Medulla oblongata (tissue), 1 donor: ENCODE measurements around the gene CCDC57.
"Not testable (repeated sequence)": the region's sequence is repeated elsewhere in the genome, so short reads cannot be mapped to it uniquely, and the experiment has no call there.

Source experiments
- DNase-seq: peaks from one replicate; pipeline ENCODE4 v3.0.0-alpha.2; 2015; ENCODE audit errors: extremely low spot score

The CCDC57 gene

DNA sequence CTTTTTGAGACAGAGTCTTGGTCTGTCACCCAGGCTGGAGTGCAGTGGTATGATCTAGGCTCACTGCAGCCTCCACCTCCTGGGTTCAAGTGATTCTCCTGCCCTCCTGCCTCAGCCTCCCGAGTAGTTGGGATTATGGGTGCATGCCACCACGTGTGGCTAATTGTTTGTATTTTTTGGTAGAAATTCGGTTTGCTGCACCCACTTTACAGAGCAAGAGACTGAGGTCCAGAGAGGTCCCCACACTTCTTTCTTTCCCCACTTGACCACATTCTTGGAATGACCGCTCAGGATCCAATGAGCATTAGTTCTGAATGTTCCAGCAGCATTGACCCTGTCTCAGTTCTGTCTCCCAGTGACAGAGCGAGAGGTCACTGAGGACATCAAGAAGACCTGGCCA is 10.9 kb upstream of the CCDC57 start:
- DNase-seq: no peak

DNA sequence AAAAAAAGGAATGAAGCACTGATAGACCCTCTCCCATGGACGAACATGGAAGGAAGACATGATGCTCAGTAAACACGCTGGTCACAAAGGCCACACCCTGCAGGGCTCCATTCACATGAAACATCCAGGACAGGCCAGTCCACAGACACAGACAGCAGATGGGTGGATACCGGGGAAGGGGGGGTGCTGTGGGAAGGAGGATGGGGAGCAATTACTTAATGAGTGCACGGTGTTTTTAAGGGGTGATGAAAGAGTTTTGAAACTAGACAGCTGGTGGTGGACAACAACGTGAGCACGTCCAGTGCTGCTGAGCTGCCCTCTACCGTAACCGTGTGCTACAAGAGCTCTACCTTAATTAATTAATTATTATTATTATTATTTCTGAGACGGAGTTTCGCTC is 10.2 kb upstream of the CCDC57 start:
- no peak for DNase-seq

DNA sequence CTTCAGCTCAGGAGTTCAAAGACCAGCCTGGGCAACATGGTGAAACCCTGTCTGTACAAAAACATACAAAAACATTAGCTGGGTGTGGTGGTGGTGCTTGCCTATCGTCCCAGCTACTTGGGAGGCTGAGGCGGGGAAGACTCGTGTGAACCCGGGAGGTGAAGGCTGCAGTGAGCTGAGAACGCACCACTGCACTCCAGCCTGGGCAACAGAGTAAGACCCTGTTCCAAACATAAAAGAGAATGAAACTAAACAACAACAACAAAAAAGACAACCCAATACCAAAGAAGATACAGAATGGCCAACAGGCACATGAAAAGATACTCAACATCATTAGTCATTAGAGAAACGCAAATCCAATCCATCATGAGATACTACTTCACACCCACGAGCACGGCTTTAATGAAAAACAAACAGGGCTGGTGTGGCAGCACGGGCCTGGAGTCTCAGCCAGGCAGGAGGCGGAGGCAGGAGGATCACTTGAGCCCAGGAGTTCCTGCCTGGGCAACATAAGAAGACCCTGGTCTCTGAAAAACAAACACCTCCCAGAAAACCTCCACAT is 8.8 kb upstream of the CCDC57 start:
- DNase-seq: no peak

DNA sequence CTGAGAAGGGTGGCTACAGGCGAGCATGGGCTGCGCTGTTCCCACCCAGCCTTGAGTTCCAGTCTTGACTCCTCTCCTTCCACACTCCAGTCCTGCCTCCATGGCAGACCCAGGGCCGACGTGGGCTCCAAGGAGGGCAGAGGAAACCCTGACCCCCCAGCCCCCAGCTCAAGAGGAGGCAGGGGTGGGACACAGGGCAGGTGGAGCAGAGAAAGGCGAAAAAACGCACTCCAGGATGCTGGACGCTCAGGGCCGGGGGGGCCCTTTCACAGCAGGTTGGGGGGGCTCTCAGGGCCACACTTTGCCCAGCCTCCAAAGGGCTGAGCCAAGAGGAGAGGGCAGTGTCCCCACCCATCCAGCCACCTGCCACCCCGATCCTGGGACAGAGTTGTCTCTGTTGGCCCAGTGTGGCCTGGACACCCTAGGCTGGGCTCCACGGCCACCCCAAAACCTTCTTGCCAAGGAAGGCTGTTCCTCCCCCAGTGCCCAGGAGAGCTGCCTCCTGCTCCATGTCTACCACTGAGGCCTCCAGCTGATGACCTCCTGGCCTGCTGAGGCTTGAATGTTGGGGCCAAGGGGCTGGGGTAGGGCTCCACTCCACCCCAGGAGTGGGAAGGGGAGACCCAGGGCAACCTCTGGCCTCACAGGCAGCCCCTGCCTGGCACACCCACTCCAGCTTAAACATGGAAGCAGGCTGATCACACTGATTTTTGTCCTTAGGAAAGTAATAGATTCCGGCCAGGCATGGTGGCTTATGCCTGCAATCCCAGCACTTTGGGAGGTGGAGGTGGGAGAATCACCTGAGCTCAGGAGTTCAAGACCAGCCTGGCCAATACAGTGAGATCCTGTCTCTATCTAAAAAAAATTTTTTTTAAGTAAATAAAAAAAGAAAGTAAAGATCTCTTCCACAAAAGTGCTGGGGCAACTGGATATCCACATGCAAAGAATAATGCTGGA is 7.4 kb upstream of the CCDC57 start:
- no peak for DNase-seq

DNA sequence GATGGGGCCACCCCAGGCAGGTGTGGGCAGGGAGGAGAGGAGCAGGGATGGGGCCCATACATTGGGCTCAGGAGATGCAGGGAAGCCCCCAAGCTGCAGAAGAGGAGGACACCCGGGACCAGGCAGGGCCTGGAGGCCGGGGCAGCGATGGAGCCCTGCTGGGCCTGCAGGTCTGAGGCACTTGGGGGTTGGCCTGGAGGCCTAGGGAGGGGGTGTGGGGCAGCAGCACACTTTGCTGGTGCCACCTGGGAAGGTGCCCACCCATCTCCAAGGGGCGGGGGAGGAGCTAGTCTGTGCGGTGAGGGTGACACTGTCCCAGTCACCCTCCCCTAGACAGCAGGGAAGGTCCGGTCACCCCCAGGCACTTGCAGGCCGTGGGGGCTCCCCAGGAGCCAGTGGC is 6.4 kb upstream of the CCDC57 start:
- DNase-seq: no peak

DNA sequence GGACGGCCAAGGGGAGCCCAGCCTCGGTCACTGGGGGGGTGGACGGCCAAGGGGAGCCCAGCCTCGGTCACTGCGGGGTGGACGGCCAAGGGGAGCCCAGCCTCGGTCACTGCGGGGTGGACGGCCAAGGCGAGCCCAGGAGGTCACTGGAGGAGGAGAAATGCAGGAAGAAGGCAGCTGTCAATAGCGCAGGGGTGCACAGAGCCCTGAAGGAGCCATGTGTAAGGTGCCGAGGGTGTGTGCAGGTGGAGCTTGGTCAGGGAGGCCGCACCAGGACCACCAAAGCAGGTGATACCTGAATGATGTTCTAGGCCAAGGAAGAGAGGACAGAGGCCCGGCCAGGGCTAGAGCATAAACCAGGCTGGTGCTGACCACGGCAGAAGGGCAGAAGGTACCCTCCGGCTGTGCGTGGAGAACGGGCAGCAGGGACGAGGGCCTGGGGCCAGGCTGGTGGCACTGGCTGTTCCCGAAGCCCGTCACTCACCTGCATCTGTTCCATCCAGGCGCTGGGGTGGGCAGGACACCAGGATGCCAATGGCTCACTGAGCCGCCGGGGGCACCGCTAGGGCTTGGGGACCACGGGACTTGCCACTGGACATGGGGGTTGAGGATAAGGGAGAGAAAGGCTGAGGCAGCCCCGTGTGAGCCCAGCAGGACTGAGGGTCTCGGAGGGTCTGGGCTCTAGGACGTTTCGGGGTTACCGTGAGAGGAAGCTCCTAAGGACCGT is 5.9 kb upstream of the CCDC57 start:
- no peak for DNase-seq

DNA sequence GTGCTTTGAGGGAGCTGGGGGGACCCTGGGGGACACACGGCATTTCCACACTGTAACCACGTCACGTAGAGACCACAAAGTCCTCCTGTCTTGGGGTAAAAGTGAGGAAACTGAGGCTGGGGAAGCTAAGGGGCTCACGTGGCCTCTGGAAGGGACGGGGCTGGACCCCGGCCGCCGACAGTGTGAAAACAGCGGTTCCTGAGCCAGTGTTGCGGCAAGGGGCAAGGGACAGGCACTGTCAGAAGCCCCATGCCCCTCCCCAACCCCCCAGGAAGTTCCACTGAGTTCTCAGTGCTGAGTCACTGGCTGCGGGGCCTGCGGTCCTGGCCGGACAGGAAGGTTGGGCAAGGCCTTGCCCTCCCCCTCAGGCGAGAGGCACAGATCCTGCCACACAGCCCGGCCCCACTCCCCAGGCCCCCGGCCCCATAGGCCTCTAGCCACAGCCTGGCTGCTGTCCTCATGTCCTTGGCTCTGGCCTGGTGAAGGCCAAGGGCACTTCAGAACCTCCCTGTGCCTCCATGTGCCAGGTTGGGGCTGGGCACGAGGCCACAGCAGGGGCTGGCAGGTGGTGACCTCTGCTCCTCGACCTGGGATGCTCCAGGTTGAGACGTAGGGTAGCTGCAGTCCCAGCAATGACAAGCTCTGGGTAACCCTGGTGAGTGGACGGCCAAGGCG is 5.0 kb upstream of the CCDC57 start:
- peak; percentile 54 for DNase-seq

DNA sequence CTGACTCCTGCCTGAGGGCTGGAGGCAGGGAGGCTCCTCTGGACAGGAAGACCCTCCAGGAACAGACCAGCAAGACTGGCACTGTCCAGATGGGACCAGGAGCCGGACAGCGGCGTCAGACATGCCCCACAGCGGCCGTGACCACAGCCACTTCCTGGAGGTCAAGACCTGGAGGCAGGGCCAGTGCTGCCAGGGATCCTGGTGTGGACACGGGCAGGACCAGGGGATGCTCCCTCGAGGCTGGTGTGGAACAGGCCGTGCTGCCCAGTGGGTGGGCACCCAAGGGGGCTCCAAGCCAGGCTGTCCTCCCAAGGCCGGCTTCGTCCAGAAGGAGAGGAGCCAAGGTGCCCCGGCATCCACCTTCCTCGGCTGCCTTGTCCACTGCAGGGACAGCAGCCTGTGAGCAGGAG is 4.5 kb upstream of the CCDC57 start:
- DNase-seq: peak; percentile 45

DNA sequence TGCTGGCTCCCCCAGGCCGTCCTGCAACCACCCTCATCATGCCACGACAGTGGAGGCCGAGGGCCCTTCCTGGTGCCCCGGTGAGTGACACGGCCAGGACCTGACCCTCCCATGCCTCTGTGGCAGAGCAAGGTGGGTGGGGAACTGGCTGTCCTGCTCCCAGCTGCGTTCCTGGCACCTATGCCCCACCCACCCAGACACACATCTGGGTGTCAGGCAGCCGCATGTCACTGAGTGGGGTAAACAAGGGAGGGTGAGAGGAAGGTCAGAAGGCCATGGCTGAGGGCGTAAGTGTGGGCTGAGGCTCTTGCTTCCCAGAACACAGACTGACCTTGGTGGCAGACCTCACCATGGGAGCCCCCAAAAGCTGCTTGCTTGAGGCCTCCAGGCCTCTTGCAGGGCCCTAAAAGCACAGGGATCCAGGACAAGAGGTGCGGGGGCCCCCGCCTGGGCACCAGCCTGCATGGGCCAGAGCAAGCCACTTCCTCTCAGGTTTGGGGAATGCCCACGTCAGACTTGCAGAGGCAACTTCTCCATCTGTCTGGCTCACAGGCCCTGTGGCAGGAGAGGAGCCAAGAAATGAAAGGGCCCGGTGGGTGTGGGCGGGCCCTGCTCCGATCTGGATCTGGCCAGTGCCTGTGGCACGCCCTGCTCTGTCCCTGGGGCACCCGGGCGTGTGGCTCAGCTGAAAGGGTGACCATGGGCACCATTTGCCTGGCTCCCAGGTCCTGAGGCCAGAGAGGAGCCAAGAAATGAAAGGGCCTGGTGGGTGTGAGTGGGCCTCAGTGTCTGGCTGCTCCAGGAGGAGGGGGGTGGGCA is 3.9 kb upstream of the CCDC57 start:
- peak; percentile 88 for DNase-seq

DNA sequence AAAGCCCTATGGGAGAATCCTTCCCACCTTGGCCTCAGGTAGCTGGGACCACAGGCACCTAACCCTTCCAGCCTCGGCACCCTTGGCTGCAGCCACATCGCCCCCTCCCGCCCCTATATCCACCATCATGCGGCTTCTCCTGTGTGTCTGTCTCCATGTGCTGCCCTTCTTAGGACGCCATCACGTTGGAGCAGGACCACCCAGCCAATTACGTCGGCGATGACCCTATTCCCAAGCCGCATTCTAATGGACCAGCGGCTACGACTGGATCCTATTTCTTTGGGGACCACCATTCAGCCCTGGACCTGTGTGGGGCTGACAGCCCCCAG is 3.3 kb upstream of the CCDC57 start:
- DNase-seq: no peak

DNA sequence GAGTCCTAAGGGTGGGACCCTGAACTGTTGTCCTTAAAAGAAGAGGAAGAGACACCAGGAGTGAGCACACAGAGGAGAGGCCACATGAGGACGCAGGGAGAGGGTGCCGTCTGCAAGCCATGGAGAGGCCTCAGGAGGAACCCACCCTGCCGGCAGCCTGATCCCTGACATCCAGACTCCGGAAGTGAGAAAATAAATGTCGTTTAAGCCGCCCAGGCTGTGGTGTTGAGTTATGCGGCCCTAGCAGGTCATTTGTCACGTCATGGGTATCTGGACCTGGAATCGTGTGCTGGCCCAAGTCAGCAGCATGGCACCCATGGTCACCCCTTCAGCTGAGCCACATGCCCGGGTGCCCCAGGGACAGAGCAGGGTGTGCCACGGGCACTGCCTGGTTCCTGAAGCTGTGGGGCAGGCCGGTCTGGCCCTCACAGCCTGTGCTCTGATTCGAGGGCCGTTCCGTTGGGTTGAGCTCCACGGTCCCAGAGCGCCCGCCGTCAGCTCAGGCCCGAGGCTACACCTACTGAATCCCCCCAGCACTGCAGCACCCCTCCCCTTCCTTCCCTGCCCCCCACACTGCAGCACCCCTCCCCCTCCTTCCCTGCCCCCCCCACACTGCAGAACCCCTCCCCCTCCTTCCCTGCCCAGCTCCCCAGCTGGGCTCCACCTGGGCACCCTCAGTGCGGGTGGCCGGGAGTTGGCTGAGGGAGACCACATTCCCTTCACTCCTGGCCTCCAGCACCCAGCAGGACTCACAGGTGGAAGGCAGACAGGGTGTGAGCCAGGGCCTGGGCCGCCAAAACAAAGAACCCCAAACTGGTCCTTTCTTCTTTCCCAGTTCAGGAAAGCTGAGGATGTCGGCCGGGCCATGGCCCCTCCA is 2.7 kb upstream of the CCDC57 start:
- DNase-seq: no peak

DNA sequence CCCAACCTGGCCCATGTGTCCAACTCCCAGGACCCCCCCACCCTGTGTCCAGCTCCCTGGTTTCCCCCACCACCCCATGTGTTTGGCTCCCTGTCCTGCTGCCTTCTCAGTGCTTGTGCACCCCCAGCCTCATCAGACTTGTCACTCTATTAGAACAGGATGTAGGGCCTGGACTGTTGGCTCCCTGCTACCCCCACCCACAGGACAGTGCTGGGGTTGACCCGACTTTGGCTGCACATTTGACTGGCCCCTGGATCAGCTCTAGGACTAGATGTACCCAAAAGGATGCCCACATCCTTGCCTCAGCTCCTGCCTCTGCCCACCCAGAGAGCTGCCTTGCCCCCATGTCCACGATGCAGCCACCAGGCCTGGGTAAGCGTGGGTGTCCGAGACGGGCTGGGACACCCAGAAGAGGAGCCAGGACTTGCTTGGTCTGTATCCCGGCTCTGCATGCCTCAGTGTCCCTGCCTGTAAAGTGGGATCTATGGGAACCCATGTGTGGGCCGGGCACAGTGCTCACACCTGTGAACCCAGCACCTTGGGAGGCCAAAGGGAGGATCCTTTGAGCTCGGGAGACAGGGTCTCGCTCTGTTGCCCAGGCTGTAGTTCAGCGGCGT is 1.5 kb upstream of the CCDC57 start:
- no peak for DNase-seq

DNA sequence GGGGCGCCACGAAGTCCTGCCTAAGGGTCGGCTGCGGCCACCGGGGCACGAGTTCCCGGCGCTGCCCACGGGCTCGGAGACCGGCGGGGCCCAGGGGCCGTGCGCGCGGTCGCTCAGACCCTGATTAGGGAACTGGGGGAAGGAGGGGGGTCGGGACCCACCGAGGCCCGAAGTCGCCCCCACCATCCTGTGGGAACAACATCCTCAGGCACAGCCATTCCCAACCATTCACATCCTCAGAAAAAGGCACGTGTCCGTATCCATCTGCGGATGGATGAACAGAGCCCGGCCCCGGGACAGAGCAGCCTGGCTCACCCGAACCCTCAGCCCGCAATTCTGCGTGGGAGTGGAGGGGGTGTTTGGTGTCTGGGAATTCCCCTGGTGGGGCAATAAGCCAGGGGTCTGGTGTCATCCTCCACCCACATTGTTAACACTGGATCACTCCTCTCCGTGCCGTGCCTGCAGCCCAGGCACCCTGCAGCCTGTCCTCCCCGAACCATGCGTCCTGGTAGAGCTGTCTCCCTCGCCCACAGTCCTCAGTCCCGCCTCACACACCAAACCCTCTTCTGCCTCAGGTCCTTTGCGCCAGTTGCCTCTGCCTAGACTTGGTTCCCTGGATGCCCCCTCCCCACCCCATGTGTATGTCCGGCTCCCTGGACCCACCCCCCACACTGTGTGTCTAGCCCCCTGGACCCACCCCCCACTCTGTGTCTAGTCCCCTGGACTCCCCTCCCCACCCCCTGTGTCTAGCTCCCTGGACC is 789 bp upstream of the CCDC57 start:
- DNase-seq: peak; percentile 65

DNA sequence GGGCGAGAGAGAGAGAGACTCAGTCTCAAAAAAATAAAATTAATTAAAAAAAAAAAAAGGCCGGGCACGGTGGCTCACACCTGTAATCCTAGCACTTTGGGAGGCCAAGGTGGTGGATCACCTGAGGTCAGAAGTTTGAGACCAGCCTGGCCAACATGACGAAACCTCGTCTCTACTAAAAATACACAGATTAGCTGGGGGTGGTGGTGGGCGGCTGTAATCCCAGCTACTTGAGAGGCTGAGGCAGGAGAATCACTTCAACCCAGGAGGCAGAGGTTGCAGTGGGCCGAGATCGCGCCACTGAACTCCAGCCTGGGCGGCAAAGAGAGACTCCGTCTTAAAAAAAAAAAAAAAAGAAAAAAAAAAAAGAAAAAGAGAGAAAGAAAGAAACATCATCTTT is 2.0 kb downstream of the CCDC57 start:
- DNase-seq: not testable (repeated sequence)

DNA sequence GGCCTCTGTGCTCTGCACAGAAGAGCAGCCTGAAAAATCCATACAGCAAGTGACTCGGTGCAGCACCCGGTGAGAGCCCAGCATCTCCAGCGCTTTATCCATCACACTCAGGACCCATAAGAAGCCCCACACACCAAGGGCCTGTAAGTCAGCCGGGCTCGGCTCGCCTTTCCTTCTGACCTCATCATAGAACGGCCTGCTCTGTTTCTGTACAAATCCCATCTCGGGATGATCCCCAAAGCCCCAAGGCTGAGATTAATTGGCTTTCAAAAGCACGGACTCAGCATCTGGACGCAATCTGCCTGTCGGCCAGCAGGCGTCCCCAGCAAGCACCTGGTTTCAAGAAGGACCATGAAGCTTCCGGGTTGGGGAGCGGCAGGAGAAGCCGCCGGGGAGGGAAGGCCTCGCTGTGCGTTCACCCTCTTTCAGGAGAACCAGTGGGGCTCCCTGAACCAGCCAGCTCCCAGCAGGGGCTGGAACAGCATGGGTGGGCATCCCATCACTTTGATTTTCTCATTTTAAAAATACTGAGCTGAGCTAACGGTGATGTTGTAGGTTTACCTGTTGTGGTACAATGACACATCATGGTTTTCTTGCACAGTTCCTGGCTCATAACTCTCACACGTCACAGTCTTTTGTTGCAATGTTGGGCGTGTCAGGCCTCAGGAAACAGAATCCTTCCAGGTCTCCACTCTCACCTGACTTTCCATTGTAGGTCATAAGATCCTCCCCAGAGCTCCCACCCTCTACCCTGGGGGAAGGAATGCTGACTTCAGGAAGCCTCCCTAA is 6.7 kb downstream of the CCDC57 start:
- peak; percentile 87 for DNase-seq

DNA sequence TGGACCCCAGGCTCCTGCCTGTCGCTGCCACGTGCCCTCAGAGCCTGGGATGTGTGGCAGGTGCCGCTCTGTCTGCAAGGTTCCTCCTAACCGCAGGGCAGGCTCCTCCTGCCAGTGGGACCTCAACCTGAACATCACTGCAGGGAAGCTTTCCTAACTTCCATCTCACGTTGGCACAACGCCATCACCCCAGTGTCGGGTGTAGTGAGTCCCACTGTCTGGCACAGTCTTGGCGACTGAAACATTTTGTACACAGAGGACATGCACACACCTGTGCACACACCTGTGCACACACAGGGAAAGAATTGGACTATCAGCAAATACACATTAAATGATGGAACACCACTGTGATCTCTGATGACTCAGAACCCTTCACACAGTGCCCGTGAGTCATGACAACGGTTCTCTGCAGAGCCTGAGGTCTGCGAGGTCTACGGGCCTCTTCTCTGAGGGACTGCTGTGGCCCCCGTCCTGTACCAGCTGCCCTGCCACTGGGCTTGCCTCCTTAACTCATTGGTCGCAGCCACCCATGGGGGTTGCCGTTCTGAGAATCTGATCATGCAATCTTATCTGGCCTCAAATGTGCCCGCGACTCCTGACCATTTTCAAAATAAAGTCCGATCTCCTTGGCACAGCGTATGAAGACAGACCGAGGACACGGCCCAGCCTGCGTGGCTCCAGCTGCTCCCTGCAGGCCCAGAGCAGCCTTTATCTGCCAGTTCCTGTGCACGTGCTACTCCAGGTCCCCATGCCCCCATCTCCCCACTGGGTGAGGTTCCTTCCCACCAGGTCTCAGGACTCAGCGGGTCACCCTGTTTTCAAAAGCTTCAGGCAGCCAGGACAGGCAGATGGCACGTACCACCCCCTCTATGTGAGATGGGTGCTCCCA is 7.6 kb downstream of the CCDC57 start:
- no peak for DNase-seq

DNA sequence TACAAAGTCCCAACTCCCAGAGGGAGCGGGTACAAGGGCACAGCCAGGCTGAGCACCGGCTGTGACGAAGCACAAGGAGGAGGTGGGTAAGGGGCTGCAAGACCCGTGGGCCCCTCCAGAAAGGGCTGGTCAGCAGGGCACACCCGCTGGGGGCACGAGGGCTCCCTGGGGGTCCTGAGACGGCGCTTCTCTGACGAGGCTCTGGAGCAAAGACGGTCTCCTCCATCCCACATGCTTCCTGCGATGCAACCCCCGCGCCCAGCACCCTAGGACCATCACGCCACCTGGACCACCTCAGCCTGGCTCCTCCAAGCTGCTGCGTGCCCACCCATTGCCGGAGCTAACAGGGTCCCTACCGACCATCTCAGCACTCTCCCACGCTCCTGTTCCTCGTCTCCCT is 8.7 kb downstream of the CCDC57 start:
- DNase-seq: no peak
